ENCODE measurements around the gene CCDC183.
"Not testable (repeated sequence)": the region's sequence is repeated elsewhere in the genome, so short reads cannot be mapped to it uniquely, and the experiment has no call there.

The CCDC183 gene

DNA sequence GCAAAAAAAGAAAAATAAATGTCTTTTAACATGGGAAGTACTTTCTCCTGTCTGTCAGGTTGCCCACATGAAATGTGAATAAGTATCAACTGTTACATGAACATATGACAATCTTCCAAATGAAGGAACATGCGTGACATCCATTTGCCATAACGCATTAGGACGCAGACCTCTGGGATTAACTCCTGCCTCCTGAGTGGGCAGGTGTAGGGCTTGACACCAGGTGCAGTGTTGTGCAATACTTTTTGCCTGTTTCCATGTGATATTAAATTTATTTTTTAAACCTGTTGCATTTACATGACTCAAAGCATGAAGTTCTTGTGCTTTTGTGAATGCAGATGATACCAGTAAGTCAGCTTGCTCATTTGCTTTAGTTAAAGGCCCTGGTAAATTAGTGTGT, 13.7 kb upstream of the CCDC183 start:
- TF ChIP-seq Cebpa-rat (IDR thresholded peaks at IDR 0.05) = peak in 4 of 11 experiments; percentile 26 to 74 (median 32); a peak in 5 of 22 replicates
- no peaks in the 10 kb centered on the region for H3K36me3 ChIP-seq

DNA sequence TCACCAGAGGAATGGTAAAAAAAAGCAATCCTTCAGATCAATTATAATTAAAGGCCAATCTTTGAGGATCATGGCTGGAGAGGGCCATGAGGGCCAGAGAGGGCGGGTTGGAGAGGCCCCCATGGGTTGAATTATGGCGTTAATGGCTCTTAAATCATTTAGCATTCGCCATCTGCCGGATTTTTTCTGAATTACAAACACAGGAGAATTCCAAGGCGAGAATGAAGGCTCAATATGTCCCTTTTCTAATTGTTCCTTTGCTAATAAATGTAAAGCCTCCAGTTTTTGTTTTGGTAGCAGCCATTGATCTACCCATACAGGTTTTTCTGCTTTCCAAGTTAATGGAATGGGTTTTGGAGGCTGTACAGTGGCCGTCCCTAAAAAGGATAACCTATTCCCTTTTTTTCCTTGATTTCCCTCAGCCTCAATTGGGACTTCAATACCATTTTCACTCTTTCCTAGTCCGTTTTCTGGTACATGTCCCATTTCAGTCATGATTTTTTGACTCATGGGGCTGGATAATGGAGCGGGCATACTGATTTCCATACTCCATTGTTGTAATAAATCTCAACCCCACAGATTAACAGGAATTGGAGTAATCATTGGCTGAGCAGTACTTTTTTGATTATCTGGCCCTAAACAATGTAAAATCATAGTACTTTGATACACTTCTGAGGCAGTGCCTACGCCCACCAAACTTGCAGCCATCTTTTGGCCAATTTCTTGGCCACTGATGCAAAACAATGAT, 11.7 kb upstream of the CCDC183 start:
- H3K4me1 ChIP-seq = peaks cover 28 to 56% (median 41%) of the 10 kb centered on the region in 10 experiments
- peak overlapping the region; percentile 59 to 86 (median 74) for H3K4me2 ChIP-seq
- no peak for TF ChIP-seq Cebpa-rat (IDR thresholded peaks at IDR 0.05)

More for the DNA sequence above, 13.7 kb upstream of the CCDC183 start:
- no peaks in the 10 kb centered on the region for H4K20me1 ChIP-seq
- H3K9ac ChIP-seq = no peak overlapping the region
- H3K27me3 ChIP-seq = peaks cover 0 to 4% (median 0%) of the 10 kb centered on the region in 11 experiments; a peak in 1 of 22 replicates
- peaks cover 19 to 43% (median 27%) of the 10 kb centered on the region in 10 experiments for H3K4me1 ChIP-seq
- H3K27ac ChIP-seq = no peak overlapping the region
- no peak overlapping the region for H3K4me2 ChIP-seq
- H3K9me3 ChIP-seq (replicated peaks in 1 of 11) = no peaks in the 10 kb centered on the region
- no peak overlapping the region for H3K4me3 ChIP-seq

DNA sequence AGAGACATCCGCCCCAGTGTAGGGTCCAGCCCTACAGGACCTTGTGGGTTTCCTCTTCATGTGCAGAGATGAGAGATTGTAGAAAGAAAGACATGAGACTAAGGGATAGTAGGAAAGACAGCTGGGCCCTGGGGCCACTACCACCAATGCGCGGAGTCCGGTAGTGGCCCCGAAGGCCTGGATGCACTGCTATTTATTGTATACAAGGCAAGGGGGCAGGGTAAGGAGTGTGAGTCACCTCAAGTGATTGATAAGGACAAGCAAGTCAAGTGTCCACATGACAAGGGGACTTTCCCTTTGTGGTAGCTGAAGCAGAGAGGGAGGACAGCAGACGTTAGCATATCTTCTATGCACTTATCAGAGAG, 11.2 kb upstream of the CCDC183 start:
- H3K9me3 ChIP-seq (replicated peaks in 1 of 11) = no peaks in the 10 kb centered on the region
- peak overlapping the region in 1 of 11 experiments; percentile 6; a peak in 1 of 22 replicates for H3K27ac ChIP-seq
- no peak for TF ChIP-seq Cebpa-rat (IDR thresholded peaks at IDR 0.05)
- no peaks in the 10 kb centered on the region for H3K36me3 ChIP-seq
- H3K4me1 ChIP-seq = peaks cover 29 to 58% (median 42%) of the 10 kb centered on the region in 10 experiments
- H3K4me3 ChIP-seq = no peak overlapping the region
- peak overlapping the region in 3 of 11 experiments; percentile 2 to 29 (median 7); a peak in 1 of 22 replicates for H3K9ac ChIP-seq
- H3K27me3 ChIP-seq = peaks cover 0 to 4% (median 0%) of the 10 kb centered on the region in 11 experiments; a peak in 1 of 22 replicates
- no peaks in the 10 kb centered on the region for H4K20me1 ChIP-seq
- peak overlapping the region; percentile 59 to 86 (median 74) for H3K4me2 ChIP-seq

More for the DNA sequence above, 11.7 kb upstream of the CCDC183 start:
- peak overlapping the region in 1 of 11 experiments; percentile 6; a peak in 1 of 22 replicates for H3K27ac ChIP-seq
- no peaks in the 10 kb centered on the region for H3K9me3 ChIP-seq (replicated peaks in 1 of 11)
- H3K27me3 ChIP-seq = peaks cover 0 to 4% (median 0%) of the 10 kb centered on the region in 11 experiments; a peak in 1 of 22 replicates
- H4K20me1 ChIP-seq = no peaks in the 10 kb centered on the region
- H3K36me3 ChIP-seq = no peaks in the 10 kb centered on the region
- no peak overlapping the region for H3K4me3 ChIP-seq
- H3K9ac ChIP-seq = 0 out of 22 replicates have a peak overlapping the region, but pooled peaks of 2 of the 11 experiments have one; percentile 2 to 29

DNA sequence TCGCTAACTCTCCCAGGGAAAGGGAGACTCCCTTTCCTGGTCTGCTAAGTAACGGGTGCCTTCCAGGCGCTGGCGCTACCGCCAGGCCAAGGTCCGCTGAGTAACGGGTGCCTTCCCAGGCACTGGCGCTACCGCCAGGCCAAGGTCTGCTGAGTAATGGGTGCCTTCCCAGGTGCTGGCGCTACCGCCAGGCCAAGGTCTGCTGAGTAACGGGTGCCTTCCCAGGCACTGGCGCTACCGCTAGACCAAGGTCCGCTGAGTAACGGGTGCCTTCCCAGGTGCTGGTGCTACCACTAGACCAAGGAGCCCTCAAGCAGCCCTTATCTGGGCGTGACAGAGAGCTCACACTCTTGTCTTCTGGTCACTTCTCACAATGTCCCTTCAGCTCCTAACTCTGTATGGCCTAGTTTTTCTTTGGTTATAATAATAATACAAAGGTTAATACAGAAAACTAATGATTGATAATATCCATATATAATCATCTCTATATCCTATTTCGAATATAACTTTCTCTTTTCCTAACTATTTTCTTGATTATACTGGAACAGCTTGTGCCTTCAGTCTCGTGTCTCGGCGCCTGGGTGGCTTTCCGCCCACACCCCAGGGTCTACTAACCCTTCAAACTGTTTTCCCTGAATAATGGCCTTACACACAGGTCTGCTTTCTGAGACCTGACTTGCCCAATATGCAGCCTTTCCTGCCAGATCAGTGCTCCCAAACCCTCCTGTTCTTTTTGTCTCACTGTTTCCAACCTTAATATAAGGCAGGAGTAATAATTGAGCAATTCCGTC, 10.4 kb upstream of the CCDC183 start:
- H3K27me3 ChIP-seq; H4K20me1 ChIP-seq; H3K4me3 ChIP-seq; H3K9me3 ChIP-seq (replicated peaks in 1 of 11); H3K27ac ChIP-seq; H3K36me3 ChIP-seq: not testable (repeated sequence)
- peak overlapping the region in 1 of 11 experiments; percentile 9; a peak in 1 of 22 replicates for H3K9ac ChIP-seq
- H3K4me2 ChIP-seq = peak overlapping the region; percentile 59 to 86 (median 74); a peak in 21 of 22 replicates
- H3K4me1 ChIP-seq = peaks cover 35 to 64% (median 48%) of the 10 kb centered on the region in 10 experiments

DNA sequence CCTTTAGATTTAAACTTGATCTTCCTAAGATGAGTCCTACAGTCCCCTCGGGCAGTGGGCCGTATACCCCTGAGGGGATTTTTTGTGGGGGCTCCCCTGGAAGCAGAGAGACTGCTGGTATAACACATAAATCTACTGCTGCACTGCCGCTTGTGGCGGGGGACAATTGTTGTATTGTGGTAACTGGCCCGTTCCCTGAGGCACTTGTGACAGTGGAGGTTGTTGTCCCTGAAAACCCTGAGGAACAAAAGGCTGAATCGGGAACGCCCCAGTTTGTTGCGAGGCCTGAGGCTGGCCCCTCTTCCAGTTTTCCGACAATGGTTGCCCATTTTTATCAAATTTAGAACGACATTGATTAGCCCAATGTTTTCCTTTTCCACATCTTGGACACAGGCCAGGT, 9.7 kb upstream of the CCDC183 start:
- H3K27ac ChIP-seq = no peak overlapping the region
- peak overlapping the region in 5 of 11 experiments; percentile 59 to 86 (median 77); a peak in 8 of 22 replicates for H3K4me2 ChIP-seq
- H3K9ac ChIP-seq = no peak overlapping the region

DNA sequence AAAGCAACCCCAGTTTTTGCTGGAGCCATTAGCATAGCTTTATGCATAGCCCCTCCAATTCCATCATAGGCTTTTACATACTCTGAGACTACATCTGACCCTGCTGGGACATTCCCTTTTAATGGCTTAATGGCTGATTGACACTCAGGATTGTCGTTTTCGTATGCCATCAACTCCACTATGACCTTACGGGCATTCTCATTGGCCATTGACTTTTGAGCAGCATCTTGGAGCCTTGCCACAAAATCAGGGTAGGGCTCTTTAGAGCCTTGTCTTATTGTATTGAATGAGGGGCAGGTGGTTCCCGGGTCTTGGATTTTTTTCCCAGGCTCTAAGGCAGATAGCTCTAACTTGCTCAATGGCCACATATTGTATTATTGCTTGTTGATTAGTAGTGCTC, 9.2 kb upstream of the CCDC183 start:
- H3K4me1 ChIP-seq = peaks cover 39 to 68% (median 55%) of the 10 kb centered on the region in 10 experiments
- H3K4me3 ChIP-seq; H4K20me1 ChIP-seq; H3K27me3 ChIP-seq; H3K4me2 ChIP-seq; H3K36me3 ChIP-seq; H3K27ac ChIP-seq; H3K9ac ChIP-seq; H3K9me3 ChIP-seq (replicated peaks in 1 of 11): not testable (repeated sequence)

More for the DNA sequence above, 9.7 kb upstream of the CCDC183 start:
- peaks cover 0 to 4% (median 0%) of the 10 kb centered on the region in 11 experiments; a peak in 1 of 22 replicates for H3K27me3 ChIP-seq
- no peak overlapping the region for H3K4me3 ChIP-seq
- no peaks in the 10 kb centered on the region for H3K9me3 ChIP-seq (replicated peaks in 1 of 11)
- H3K4me1 ChIP-seq = peaks cover 35 to 64% (median 49%) of the 10 kb centered on the region in 10 experiments
- H3K36me3 ChIP-seq = no peaks in the 10 kb centered on the region
- peaks cover 0 to under 1% (median 0%) of the 10 kb centered on the region in 11 experiments; a peak in 1 of 22 replicates for H4K20me1 ChIP-seq
- TF ChIP-seq Cebpa-rat (IDR thresholded peaks at IDR 0.05) = no peak

DNA sequence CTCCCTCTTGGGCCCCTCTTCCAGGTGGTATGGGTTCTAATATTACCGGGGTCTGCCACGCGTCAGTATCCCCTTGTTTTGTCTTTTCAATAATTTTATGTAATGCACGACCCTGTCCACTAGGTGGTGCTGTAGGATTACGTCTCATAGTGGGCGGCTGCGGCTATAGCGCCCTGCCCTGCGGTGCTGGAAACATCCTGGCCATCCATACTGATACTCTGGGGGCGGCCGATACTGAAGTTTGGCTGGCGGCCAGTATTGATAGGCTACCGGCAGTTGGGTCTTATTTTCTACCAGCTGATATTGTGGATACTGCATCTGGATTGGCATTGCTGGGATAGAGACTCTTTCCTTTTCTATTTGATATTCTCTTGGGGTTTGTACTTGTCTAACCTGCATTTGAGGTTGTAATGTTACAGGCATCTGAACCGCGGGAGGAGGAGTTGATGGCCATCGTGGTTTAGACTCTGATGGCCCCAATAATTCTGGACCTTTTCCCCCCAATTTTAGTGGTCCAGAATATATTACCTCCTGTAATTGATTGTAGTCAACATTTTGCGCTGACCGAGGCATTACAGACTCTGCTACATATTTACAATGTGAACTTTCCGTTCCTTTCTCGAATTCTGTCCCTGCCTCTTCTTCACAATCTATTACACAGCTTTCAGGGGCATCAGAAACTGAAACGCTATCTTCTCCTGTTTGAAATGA, 8.3 kb upstream of the CCDC183 start:
- H3K4me3 ChIP-seq = no peak overlapping the region
- peaks cover 0 to 15% (median 9%) of the 10 kb centered on the region in 11 experiments; a peak in 14 of 22 replicates for H4K20me1 ChIP-seq
- TF ChIP-seq Cebpa-rat (IDR thresholded peaks at IDR 0.05) = no peak
- H3K9ac ChIP-seq = peak overlapping the region in 6 of 11 experiments; percentile 41 to 63 (median 57); a peak in 8 of 22 replicates
- H3K4me1 ChIP-seq = peaks cover 47 to 76% (median 63%) of the 10 kb centered on the region in 10 experiments
- H3K27me3 ChIP-seq = peaks cover 0 to 4% (median 0%) of the 10 kb centered on the region in 11 experiments; a peak in 1 of 22 replicates
- H3K4me2 ChIP-seq = peak overlapping the region; percentile 37 to 80 (median 66)
- no peaks in the 10 kb centered on the region for H3K9me3 ChIP-seq (replicated peaks in 1 of 11)
- peaks cover 0 to 6% (median 2%) of the 10 kb centered on the region in 11 experiments; a peak in 6 of 22 replicates for H3K36me3 ChIP-seq
- no peak overlapping the region for H3K27ac ChIP-seq

DNA sequence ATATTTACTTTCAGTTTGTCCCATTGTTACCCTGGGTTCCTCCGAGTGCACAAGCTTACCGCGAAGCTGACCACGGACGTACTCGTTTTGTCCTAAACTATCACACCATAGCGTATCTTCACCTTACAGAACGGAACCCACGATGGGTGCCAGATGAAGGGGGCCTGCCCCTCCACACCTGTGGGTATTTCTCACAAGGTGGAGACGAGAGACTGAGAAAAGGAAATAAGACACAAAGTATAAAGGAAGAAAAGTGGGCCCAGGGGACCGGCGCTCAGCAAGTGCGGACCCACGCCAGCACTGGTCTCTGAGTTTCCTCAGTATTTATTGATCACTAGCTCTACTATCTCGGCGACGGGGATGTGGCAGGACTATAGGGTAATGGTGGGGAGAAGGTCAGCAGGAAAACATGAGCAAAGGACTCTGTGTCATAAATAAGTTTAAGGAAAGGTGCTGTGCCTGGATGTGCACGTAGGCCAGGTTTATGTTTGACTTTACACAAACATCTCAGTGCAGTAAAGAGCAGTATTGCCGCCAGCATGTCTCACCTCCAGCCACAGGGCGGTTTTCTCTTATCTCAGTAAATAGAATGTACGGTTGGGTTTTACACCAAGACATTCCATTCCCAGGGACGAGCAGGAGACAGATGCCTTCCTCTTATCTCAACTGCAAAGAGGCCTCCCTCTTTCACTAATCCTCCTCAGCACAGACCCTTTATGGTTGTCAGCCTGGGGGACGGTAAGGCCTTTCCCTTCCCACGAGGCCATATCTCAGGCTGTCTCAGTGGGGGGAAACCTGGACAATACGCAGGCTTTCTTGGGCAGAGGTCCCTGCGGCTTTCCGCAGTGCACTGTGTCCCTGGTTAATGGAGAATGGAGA, 7.3 kb upstream of the CCDC183 start:
- peaks cover 0 to 25% (median 18%) of the 10 kb centered on the region in 11 experiments; a peak in 16 of 22 replicates for H4K20me1 ChIP-seq
- H3K36me3 ChIP-seq = peaks cover 0 to 17% (median 7%) of the 10 kb centered on the region in 11 experiments; a peak in 7 of 22 replicates
- H3K27me3 ChIP-seq; H3K9me3 ChIP-seq (replicated peaks in 1 of 11): not testable (repeated sequence)
- peaks cover 55 to 84% (median 72%) of the 10 kb centered on the region in 10 experiments for H3K4me1 ChIP-seq
- peak overlapping the region; percentile 37 to 80 (median 66) for H3K4me2 ChIP-seq
- H3K9ac ChIP-seq = peak overlapping the region; percentile 6 to 63 (median 46); a peak in 17 of 22 replicates
- H3K4me3 ChIP-seq = peak overlapping the region in 2 of 10 experiments; percentile 29 to 36; a peak in 2 of 20 replicates
- H3K27ac ChIP-seq = peak overlapping the region in 3 of 11 experiments; percentile 31 to 47 (median 36); a peak in 4 of 22 replicates

Data from BLaER1 treated with 17β-estradiol and CSF1 and Interleukin-3, amounts not matched to agents 10 nM and 100 nM (cell line).